B cell (primary cell): ENCODE measurements around the gene HK3. TPM values are rescaled to one million over a fixed set of nuclear protein-coding genes. Genes with fewer than 3 reads are reported as not detected.

Source experiments
- ATAC-seq: fragments of 200-7000 bp; cut with Tn5 transposase; one replicate; pipeline ENCODE4 v1.10.0; 2021; ENCODE audit warnings: low read depth, mild to moderate bottlenecking, moderate number of reproducible peaks, moderate library complexity
- CTCF ChIA-PET: fragments of 350-600 bp; sonication (Branson Sonifier 250); formaldehyde crosslinking; loops from one replicate; lab custom pipeline; 2021; ENCODE audit warnings: antibody characterized with exemption, inconsistent platforms; lab: Charles Lee
- POLR2A ChIA-PET: fragments of 350-600 bp; sonication (Branson Sonifier 250); formaldehyde crosslinking; loops from one replicate; lab custom pipeline; 2021; ENCODE audit warnings: antibody characterized with exemption; lab: Charles Lee
- DNase-seq: peaks from one replicate; pipeline ENCODE4 v3.0.0; 2013
- H2AFZ ChIP-seq: 2 replicates; pipeline ENCODE4 v1.6.1; 2012; ENCODE audit warnings: mild to moderate bottlenecking, low read depth, low read length; ENCODE audit not compliant: insufficient read depth, poor library complexity, severe bottlenecking
- H3K27ac ChIP-seq, 2 donors: 1 replicate in 1 of 2; 2 replicates in 1 of 2; pipeline ENCODE4 v1.5.1; 2012 to 2013; ENCODE audit warnings: low read length in 2 of 2, mild to moderate bottlenecking in 2 of 2, moderate library complexity in 1 of 2
- H3K27me3 ChIP-seq, 4 experiments: fragments of 200-600 bp in 1 of 4; sonication (generic) in 1 of 4; replicated peaks in 1 of 4; 1 replicate in 2 of 4; 2 replicates in 2 of 4; pipeline versions ENCODE4 v1.6.1 to v1.7.0; 2013 to 2016; ENCODE audit warnings: low read length in 3 of 4, mild to moderate bottlenecking in 2 of 4, mixed read lengths in 1 of 4, moderate library complexity in 1 of 4; ENCODE audit not compliant: insufficient read depth in 4 of 4, control insufficient read depth in 3 of 4; ENCODE audit errors: control extremely low read depth in 1 of 4
- H3K36me3 ChIP-seq, 2 experiments: replicated peaks in 1 of 2; 1 replicate in 1 of 2; 2 replicates in 1 of 2; pipeline versions ENCODE4 v1.6.1 to v1.7.1; 2013; ENCODE audit warnings: low read length in 1 of 2; ENCODE audit not compliant: insufficient read depth in 2 of 2, control insufficient read depth in 1 of 2; ENCODE audit errors: control extremely low read depth in 1 of 2, extremely low read depth in 1 of 2
- H3K4me1 ChIP-seq, 2 donors: fragments of 200-600 bp in 1 of 2; sonication (generic) in 1 of 2; 1 replicate in 1 of 2; 2 replicates in 1 of 2; pipeline versions ENCODE4 v1.5.1 to v1.6.1; 2013 to 2017; ENCODE audit warnings: low read length in 2 of 2; ENCODE audit not compliant: control insufficient read depth in 2 of 2, insufficient read depth in 2 of 2
- H3K4me2 ChIP-seq: replicated peaks from 2 replicates; pipeline ENCODE3; 2012; ENCODE audit warnings: mild to moderate bottlenecking, low read depth, low read length; ENCODE audit not compliant: poor library complexity, severe bottlenecking
- H3K4me3 ChIP-seq, 5 experiments: fragments of 200-600 bp in 1 of 5; sonication (generic) in 1 of 5; 1 replicate in 3 of 5; 2 replicates in 2 of 5; pipeline versions ENCODE4 v1.5.1 to v1.7.0; 2011 to 2016; ENCODE audit warnings: low read length in 4 of 5, mild to moderate bottlenecking in 4 of 5, low read depth in 2 of 5, control low read depth in 1 of 5, moderate library complexity in 1 of 5; ENCODE audit not compliant: insufficient read depth in 1 of 5; ENCODE audit errors: control extremely low read depth in 1 of 5, extremely low read depth in 1 of 5
- H3K79me2 ChIP-seq: fragments of 200-600 bp; sonication (generic); one replicate; pipeline ENCODE4 v1.6.0; 2016; ENCODE audit warnings: low read length; ENCODE audit not compliant: control insufficient read depth, insufficient read depth
- H3K9ac ChIP-seq: fragments of 200-600 bp; sonication (generic); 2 replicates; pipeline ENCODE4 v1.6.1; 2017; ENCODE audit warnings: mild to moderate bottlenecking, low read length, moderate library complexity
- H3K9me3 ChIP-seq, 3 donors: one replicate each; pipeline versions ENCODE4 v1.6.1 to v1.7.1; 2013; ENCODE audit warnings: low read length in 2 of 3; ENCODE audit not compliant: control insufficient read depth in 2 of 3, insufficient read depth in 1 of 3; ENCODE audit errors: control extremely low read depth in 1 of 3
- H4K20me1 ChIP-seq: 2 replicates; pipeline ENCODE4 v1.6.0; 2012; ENCODE audit warnings: mild to moderate bottlenecking, low read length; ENCODE audit not compliant: insufficient read depth, control insufficient read depth, poor library complexity, severe bottlenecking
- H3K27ac Mint-ChIP-seq: one replicate; pipeline ENCODE4 v1.8.0; 2021; ENCODE audit warnings: mixed read lengths
- H3K27me3 Mint-ChIP-seq: one replicate; pipeline ENCODE4 v1.8.0; 2021; ENCODE audit warnings: mixed read lengths
- H3K4me1 Mint-ChIP-seq: one replicate; pipeline ENCODE4 v1.8.0; 2021; ENCODE audit warnings: mixed read lengths
- H3K4me3 Mint-ChIP-seq: one replicate; pipeline ENCODE4 v1.8.0; 2021; ENCODE audit warnings: mixed read lengths
- H3K9me3 Mint-ChIP-seq: one replicate; pipeline ENCODE4 v1.8.0; 2022; ENCODE audit warnings: mixed read lengths; ENCODE audit not compliant: insufficient read depth
- EZH2 ChIP-seq: IDR thresholded peaks from 2 replicates; pipeline ENCODE4 v1.6.1; 2012; ENCODE audit warnings: borderline replicate concordance, low read depth, mild to moderate bottlenecking, moderate library complexity, low read length; ENCODE audit not compliant: insufficient read depth, poor library complexity, severe bottlenecking
- WGBS: methylation state at CpG from one replicate; pipeline ENCODE4 v1.1.5; 2013; ENCODE audit warnings: missing lambda C conversion rate; ENCODE audit not compliant: insufficient coverage; 5-methylcytosine and 5-hydroxymethylcytosine counted together
- intact Hi-C: fragments of 100-400 bp; cut with micrococcal nuclease; formaldehyde crosslinking; loops from one replicate; pipeline ENCODE4 v1.10.0; 2022
- polyA plus RNA-seq: library from polyadenylated mRNA; depleted of rRNA; stranded (reverse); fragments of >200 nt; gene quantifications from 2 replicates; pipeline ENCODE4 v1.2.3, GENCODE V29; 2012
- total RNA-seq, 2 donors: library from RNA; stranded (reverse); fragments of 120-200 nt in 1 of 2; gene quantifications; 1 replicate in 1 of 2; 2 replicates in 1 of 2; pipeline versions ENCODE4 v1.2.3 to v1.2.4, GENCODE V29; 2013 to 2022
- TF ChIP-seq, protein P1 (sequence below): fragments of 200-600 bp; IDR thresholded peaks from one replicate; pipeline ENCODE4 v1.8.0; 2022; ENCODE audit warnings: antibody characterized with exemption, mild to moderate bottlenecking

Gene HK3
- total and polyA plus RNA-seq, 2 donors (not counting 1 experiment from before 2014, with no cell fraction given), result 0.30 to 5.0 TPM

DNA sequence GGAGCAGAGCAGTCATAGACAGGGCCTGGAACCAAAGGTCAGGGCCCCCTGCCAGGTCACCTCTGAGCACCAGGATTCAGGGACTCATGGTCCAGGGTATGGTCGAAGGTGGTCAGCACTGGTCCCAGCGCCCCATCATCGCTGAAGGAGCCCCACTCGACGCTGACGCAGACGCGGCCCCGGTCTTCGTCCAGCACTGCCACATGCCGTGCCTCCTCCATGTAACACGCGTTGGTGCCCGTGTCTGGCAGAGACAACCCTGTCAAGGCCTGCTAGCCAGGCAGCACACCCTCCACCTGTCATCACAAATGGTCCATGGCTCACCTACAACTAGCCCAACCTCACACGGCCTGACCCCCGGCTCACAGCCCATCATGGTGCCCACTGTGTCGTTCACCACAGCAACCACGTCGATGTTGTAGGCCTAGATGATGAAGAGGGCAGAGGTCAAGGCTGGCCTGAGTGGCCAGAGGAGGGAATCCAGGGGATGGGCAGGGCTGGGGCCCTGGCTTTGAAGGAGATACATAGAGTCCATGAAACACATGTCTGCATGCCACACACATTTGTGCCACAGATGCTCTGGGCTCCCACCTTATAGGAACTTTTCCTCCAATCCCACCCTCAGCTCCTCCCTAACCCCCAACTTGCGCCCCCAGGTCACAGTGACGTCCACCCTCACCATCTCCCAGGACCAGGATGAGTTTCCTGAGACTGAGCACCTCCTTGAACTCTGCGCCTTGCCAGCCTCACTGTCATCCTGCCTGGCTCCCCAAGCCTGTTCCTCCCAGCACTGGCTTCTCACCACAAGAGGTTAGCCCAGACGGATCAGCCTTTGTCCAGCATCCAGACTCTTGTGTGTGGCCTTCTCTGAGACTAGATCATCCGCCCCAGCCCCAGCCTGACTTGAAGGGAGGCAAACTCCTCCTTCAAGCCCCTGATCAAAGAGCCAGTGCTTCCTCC, 9.5 kb downstream of the HK3 start:
- Histone ChIP-seq H3K4me2 (no peak overlapping the region), H4K20me1 (no peaks in the 10 kb centered on the region), H3K9ac (no peak overlapping the region), H3K27me3 (peaks cover 0 to 7% (median 0%) of the 10 kb centered on the region in 4 experiments), H3K27ac (no peak overlapping the region), H3K9me3 (no peaks in the 10 kb centered on the region), H3K4me3 (no peak overlapping the region), H3K79me2 (no peaks in the 10 kb centered on the region), H3K36me3 (no peaks in the 10 kb centered on the region), H2AFZ (no peak overlapping the region), H3K4me1 (no peaks in the 10 kb centered on the region)
- Mint-ChIP-seq H3K27me3 (peaks cover 18% of the 10 kb centered on the region), H3K9me3 (no peaks in the 10 kb centered on the region), H3K4me3 (no peak overlapping the region), H3K4me1 (no peaks in the 10 kb centered on the region), H3K27ac (no peak overlapping the region)
- intact Hi-C loops, result no loop called here
- POLR2A ChIA-PET, result no interaction called here
- CTCF ChIA-PET, result no interaction called here
- TF ChIP-seq, protein P1, sequence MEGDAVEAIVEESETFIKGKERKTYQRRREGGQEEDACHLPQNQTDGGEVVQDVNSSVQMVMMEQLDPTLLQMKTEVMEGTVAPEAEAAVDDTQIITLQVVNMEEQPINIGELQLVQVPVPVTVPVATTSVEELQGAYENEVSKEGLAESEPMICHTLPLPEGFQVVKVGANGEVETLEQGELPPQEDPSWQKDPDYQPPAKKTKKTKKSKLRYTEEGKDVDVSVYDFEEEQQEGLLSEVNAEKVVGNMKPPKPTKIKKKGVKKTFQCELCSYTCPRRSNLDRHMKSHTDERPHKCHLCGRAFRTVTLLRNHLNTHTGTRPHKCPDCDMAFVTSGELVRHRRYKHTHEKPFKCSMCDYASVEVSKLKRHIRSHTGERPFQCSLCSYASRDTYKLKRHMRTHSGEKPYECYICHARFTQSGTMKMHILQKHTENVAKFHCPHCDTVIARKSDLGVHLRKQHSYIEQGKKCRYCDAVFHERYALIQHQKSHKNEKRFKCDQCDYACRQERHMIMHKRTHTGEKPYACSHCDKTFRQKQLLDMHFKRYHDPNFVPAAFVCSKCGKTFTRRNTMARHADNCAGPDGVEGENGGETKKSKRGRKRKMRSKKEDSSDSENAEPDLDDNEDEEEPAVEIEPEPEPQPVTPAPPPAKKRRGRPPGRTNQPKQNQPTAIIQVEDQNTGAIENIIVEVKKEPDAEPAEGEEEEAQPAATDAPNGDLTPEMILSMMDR, result no peak
- no peak for TF ChIP-seq EZH2
- DNase-seq (no peak), ATAC-seq (no peak)
- 93% methylated on average over 21 of the region's 24 CpGs for WGBS

DNA sequence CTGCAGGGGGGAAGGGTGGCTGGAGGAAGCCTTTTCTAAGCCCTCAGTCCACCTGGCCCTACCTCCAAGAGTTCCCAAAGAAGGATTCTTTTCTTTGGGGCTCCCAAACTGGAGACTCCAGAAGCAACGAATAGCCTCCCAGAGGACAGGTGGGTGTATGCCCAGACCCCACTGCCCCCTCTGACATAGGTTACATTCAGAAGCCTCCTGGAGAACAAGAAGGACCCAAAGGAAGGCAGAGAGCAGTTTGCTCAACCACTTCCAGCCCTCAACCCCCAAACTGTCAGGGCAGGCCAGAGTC, 10.3 kb downstream of the HK3 start:
- no peaks in the 10 kb centered on the region for H3K79me2 ChIP-seq
- Mint-ChIP-seq H3K27ac (no peak overlapping the region), H3K4me1 (no peaks in the 10 kb centered on the region), H3K4me3 (no peak overlapping the region), H3K27me3 (peaks cover 18% of the 10 kb centered on the region), H3K9me3 (no peaks in the 10 kb centered on the region)
- H3K9me3 ChIP-seq, result no peaks in the 10 kb centered on the region
- H3K4me2 ChIP-seq, result no peak overlapping the region
- 50% methylated on average over 1 of the region's 1 CpG for WGBS
- H3K27me3 ChIP-seq, result peaks cover 0 to 7% (median 0%) of the 10 kb centered on the region in 4 experiments
- no peaks in the 10 kb centered on the region for H3K36me3 ChIP-seq
- ChIA-PET POLR2A (no interaction called here), CTCF (no interaction called here)
- TF ChIP-seq, protein P1, result no peak
- TF ChIP-seq EZH2, result no peak
- DNase-seq (no peak), ATAC-seq (no peak)
- no peak overlapping the region for H3K4me3 ChIP-seq
- H4K20me1 ChIP-seq, result no peaks in the 10 kb centered on the region
- no peak overlapping the region for H3K9ac ChIP-seq
- no peak overlapping the region for H2AFZ ChIP-seq
- no peak overlapping the region for H3K27ac ChIP-seq
- intact Hi-C loops, result no loop called here
- H3K4me1 ChIP-seq, result no peaks in the 10 kb centered on the region
